K562 (cell line): Measurements from ENCODE around the gene NRXN2. TPM values are rescaled to one million over a fixed set of nuclear protein-coding genes. Genes with fewer than 3 reads are reported as not detected.

Experiments
- ARID2 ChIP-seq: fragments of 450-650 bp; IDR thresholded peaks from 2 replicates; pipeline ENCODE4 v1.6.1; 2017; ENCODE audit warnings: antibody characterized with exemption, mild to moderate bottlenecking
- ASH1L ChIP-seq: fragments of 450-650 bp; IDR thresholded peaks from 2 replicates; pipeline ENCODE4 v1.6.1; 2018; ENCODE audit warnings: borderline replicate concordance, mild to moderate bottlenecking, low read depth; ENCODE audit not compliant: partially characterized antibody
- ATF7 ChIP-seq: fragments of 450-650 bp; IDR thresholded peaks from 2 replicates; pipeline ENCODE4 v1.7.1; 2014; ENCODE audit warnings: mild to moderate bottlenecking, moderate library complexity
- CCNT2 ChIP-seq: IDR thresholded peaks from 2 replicates; pipeline ENCODE4 v1.6.1; 2011; ENCODE audit warnings: borderline replicate concordance, low read depth, mild to moderate bottlenecking, moderate library complexity, mixed read lengths, low read length; ENCODE audit not compliant: insufficient read length; ENCODE audit errors: extremely low read depth
- CHCHD3 ChIP-seq: fragments of 250-450 bp; sonication (Bioruptor Pico); IDR thresholded peaks from 2 replicates; pipeline ENCODE4 v2.1.2; 2022; ENCODE audit warnings: mild to moderate bottlenecking
- E2F6 ChIP-seq, 2 experiments: IDR thresholded peaks; 2 replicates each; pipeline ENCODE4 v1.6.1; 2011; ENCODE audit warnings: borderline replicate concordance in 1 of 2, control low read depth in 1 of 2, low read depth in 1 of 2, low read length in 1 of 2, mild to moderate bottlenecking in 1 of 2, mixed read lengths in 1 of 2, moderate library complexity in 1 of 2; ENCODE audit not compliant: insufficient read depth in 1 of 2, insufficient read length in 1 of 2, poor library complexity in 1 of 2, severe bottlenecking in 1 of 2; ENCODE audit errors: extremely low read depth in 1 of 2
- ETV5 ChIP-seq: sonication (generic); formaldehyde crosslinking; IDR thresholded peaks from 2 replicates; pipeline ENCODE4 v1.4.0; 2020; ENCODE audit warnings: low read depth, mild to moderate bottlenecking, missing genetic modification reagents
- FOXK1 ChIP-seq: sonication (generic); formaldehyde crosslinking; IDR thresholded peaks from 2 replicates; pipeline ENCODE4 v1.8.0; 2022; ENCODE audit warnings: missing genetic modification reagents, mild to moderate bottlenecking, borderline replicate concordance
- HDAC1 ChIP-seq, 2 experiments: fragments of 450-650 bp; IDR thresholded peaks; 2 replicates each; pipeline ENCODE4 v1.6.1; 2016 to 2017; ENCODE audit warnings: inconsistent platforms in 1 of 2, mild to moderate bottlenecking in 1 of 2, moderate library complexity in 1 of 2
- HMG20B ChIP-seq: fragments of 250-450 bp; sonication (Bioruptor Pico); IDR thresholded peaks from 2 replicates; pipeline ENCODE4 v1.5.0; 2021; ENCODE audit warnings: mild to moderate bottlenecking
- NR1H2 ChIP-seq: sonication (generic); formaldehyde crosslinking; IDR thresholded peaks from 2 replicates; pipeline ENCODE4 v1.4.0; 2020; ENCODE audit warnings: mild to moderate bottlenecking, missing genetic modification reagents
- RBM34 ChIP-seq: fragments of 200-400 bp; formaldehyde crosslinking; IDR thresholded peaks from 2 replicates; pipeline ENCODE4 v1.6.1; 2018; ENCODE audit warnings: low read length, borderline replicate concordance; ENCODE audit not compliant: insufficient read depth
- RFX1 ChIP-seq: fragments of 450-650 bp; IDR thresholded peaks from 2 replicates; pipeline ENCODE4 v1.6.1; 2016; ENCODE audit warnings: mild to moderate bottlenecking, moderate library complexity
- RHOXF2B ChIP-seq: fragments of 250-450 bp; sonication (Bioruptor Pico); conservative IDR thresholded peaks from 2 replicates; pipeline ENCODE4 v1.5.1; 2021
- VEZF1 ChIP-seq: fragments of 200-800 bp; sonication (Bioruptor generic); IDR thresholded peaks from 2 replicates; pipeline ENCODE4 v1.6.1; 2017; ENCODE audit warnings: missing genetic modification characterization, missing compliant biosample characterization
- ZBTB17 ChIP-seq: fragments of 450-650 bp; formaldehyde crosslinking; IDR thresholded peaks from 2 replicates; pipeline ENCODE4 v1.4.0; 2020; ENCODE audit warnings: mild to moderate bottlenecking
- ZBTB2 ChIP-seq: fragments of 450-650 bp; IDR thresholded peaks from 2 replicates; pipeline ENCODE4 v1.6.1; 2016; ENCODE audit warnings: antibody characterized with exemption
- ZBTB9 ChIP-seq: fragments of 450-650 bp; formaldehyde crosslinking; IDR thresholded peaks from 2 replicates; pipeline ENCODE4 v1.4.0; 2020; ENCODE audit warnings: mild to moderate bottlenecking, moderate library complexity
- ZKSCAN1 ChIP-seq: fragments of 150-350 bp; IDR thresholded peaks from 2 replicates; pipeline ENCODE4 v1.6.1; 2016; ENCODE audit warnings: low read depth, low read length
- ZNF239 ChIP-seq: fragments of 250-450 bp; sonication (Bioruptor Pico); IDR thresholded peaks from 2 replicates; pipeline ENCODE4 v1.4.0; 2020; ENCODE audit warnings: mild to moderate bottlenecking
- ZNF263 ChIP-seq: sonication (generic); formaldehyde crosslinking; IDR thresholded peaks from 2 replicates; pipeline ENCODE4 v1.8.0; 2022; ENCODE audit warnings: mild to moderate bottlenecking, missing genetic modification reagents, borderline replicate concordance
- ZNF316 ChIP-seq: fragments of 450-650 bp; IDR thresholded peaks from 2 replicates; pipeline ENCODE4 v1.6.1; 2016
- ZNF354B ChIP-seq: fragments of 250-450 bp; sonication (Bioruptor Pico); IDR thresholded peaks from 2 replicates; pipeline ENCODE4 v1.4.0; 2020
- ZNF778 ChIP-seq: fragments of 450-650 bp; formaldehyde crosslinking; IDR thresholded peaks from 2 replicates; pipeline ENCODE4 v1.4.0; 2020; ENCODE audit warnings: mild to moderate bottlenecking, moderate library complexity
- polyA plus RNA-seq, 8 experiments: library from polyadenylated mRNA; depleted of rRNA in 4 of 8; stranded (reverse) in 5 of 8; unstranded in 3 of 8; fragments of >200 nt; fragmentation: Nextera tagmentation in 2 of 8; fragmentation: Illumina TruSeq in 1 of 8; extraction: Ambion mirVana in 2 of 8; extraction: Trizol in 1 of 8; gene quantifications; 2 replicates each; pipeline versions ENCODE4 v1.2.1 to v1.2.3, GENCODE V29; 2011 to 2014; ENCODE audit warnings: inconsistent platforms in 1 of 8, missing spikeins in 1 of 8
- total RNA-seq, 7 experiments: library from RNA; depleted of rRNA in 6 of 7; stranded (reverse); fragments of >200 nt in 6 of 7; fragmentation: Illumina TruSeq in 2 of 7; extraction: Trizol in 2 of 7; gene quantifications; 2 replicates each; pipeline versions ENCODE4 v1.2.1 to v1.2.3, GENCODE V29; 2011 to 2021; ENCODE audit warnings: low replicate concordance in 1 of 7

Gene NRXN2
- total and polyA plus RNA-seq, 9 of the 15 experiments (the other 6 are each of a cell fraction or from before 2014, with no cell fraction given) = 0.07 to 0.47 (median 0.15) TPM; not detected in 4

- TF ChIP-seq HMG20B (no peak), ARID2 (no peak), ZBTB17 (peak; percentile 17; the same call in 1 of the 2 replicates), ZNF316 (no peak), E2F6 (IDR thresholded peaks at IDR 0.05; ENCODE audit: borderline replicate concordance in 1 of 2, extremely low read depth in 1 of 2, insufficient read depth in 1 of 2, insufficient read length in 1 of 2, low read depth in 1 of 2, low read length in 1 of 2, poor library complexity in 1 of 2, severe bottlenecking in 1 of 2) (peak in 1 of 2 experiments; percentile 26), RFX1 (no peak), ZBTB9 (CRISPR knock-in tag) (no peak; the same call in 1 of the 2 replicates), ZNF263 (CRISPR knock-in tag) (peak; percentile 18; the same call in 1 of the 2 replicates), HDAC1 (IDR thresholded peaks at IDR 0.05) (no peak), RBM34 (no peak), ATF7 (peak; percentile 42; the same call in 1 of the 2 replicates), NR1H2 (CRISPR knock-in tag) (no peak), ZNF778 (no peak), ZNF239 (CRISPR knock-in tag) (no peak), FOXK1 (CRISPR knock-in tag) (no peak), VEZF1 (peak; percentile 50), RHOXF2B (CRISPR knock-in tag) (no peak), CCNT2 (peak; percentile 36), ZBTB2 (no peak), ZKSCAN1 (no peak), ZNF354B (CRISPR knock-in tag) (no peak), CHCHD3 (CRISPR knock-in tag) (no peak), ASH1L (no peak), ETV5 (CRISPR knock-in tag) (no peak)
Observed at GRCh38 chr11:64745521-64746328, 22.7 kb upstream of the NRXN2 start (continued).
